Inflammatory macrophage (primary cell): Measurements from ENCODE around the gene E2F4.

Experiments used
- DNase-seq, 2 donors: peaks; one replicate each; pipeline ENCODE4 v3.0.0-alpha.2; 2020 to 2022

E2F4 gene

GRCh38 chr16:67157892-67158635 is 33.9 kb upstream of the E2F4 start:
- DNase-seq = no peak

- peak in 1 of 2 donors; percentile 31 for DNase-seq
Measured at GRCh38 chr16:67158637-67159600, 33.0 kb upstream of the E2F4 start.

- no peak for DNase-seq
Measured at GRCh38 chr16:67161595-67162058, 30.3 kb upstream of the E2F4 start.

- DNase-seq = peak; percentile 53 to 58
Measured at GRCh38 chr16:67162506-67163163, 29.3 kb upstream of the E2F4 start.

GRCh38 chr16:67163164-67163998 is 28.6 kb upstream of the E2F4 start:
- DNase-seq = peak in 1 of 2 donors; percentile 37

- no peak for DNase-seq
Measured at GRCh38 chr16:67163999-67164558, 27.9 kb upstream of the E2F4 start.

GRCh38 chr16:67164599-67165061 is 27.3 kb upstream of the E2F4 start, which contains the start of gene HSF4:
Gene HSF4 (plus strand): TSS chr16:67164745. CDS start chr16:67164812, 67 bp downstream.
- peak; percentile 56 to 77 for DNase-seq

- peak in 1 of 2 donors; percentile 38 for DNase-seq
Measured at GRCh38 chr16:67165121-67166078, 26.6 kb upstream of the E2F4 start.

- no peak for DNase-seq
Measured at GRCh38 chr16:67166110-67166547, 25.8 kb upstream of the E2F4 start.

GRCh38 chr16:67166598-67167168 is 25.3 kb upstream of the E2F4 start:
- DNase-seq = no peak

GRCh38 chr16:67167588-67167987 is 24.4 kb upstream of the E2F4 start:
- DNase-seq = no peak

- DNase-seq = no peak
Measured at GRCh38 chr16:67169011-67169451, 22.9 kb upstream of the E2F4 start.

- no peak for DNase-seq
Measured at GRCh38 chr16:67169642-67170167, 22.2 kb upstream of the E2F4 start.

- DNase-seq = peak; percentile 39 to 58
Measured at GRCh38 chr16:67170168-67170948, 21.6 kb upstream of the E2F4 start, which contains the start of gene NOL3. Gene NOL3 (plus strand): TSS chr16:67170538.

GRCh38 chr16:67170949-67171649 is 20.9 kb upstream of the E2F4 start:
- DNase-seq = peak in 1 of 2 donors; percentile 29

- DNase-seq = no peak
Measured at GRCh38 chr16:67173323-67173722, 18.6 kb upstream of the E2F4 start.
